ENCODE results near the gene DIPK1C. TPM values are rescaled to one million over a fixed set of nuclear protein-coding genes. Genes with fewer than 3 reads are reported as not detected.

The DIPK1C gene
- total and polyA plus RNA-seq, 10 donors: 0.10 to 0.51 (median 0.29) TPM; not detected in 6

DNA sequence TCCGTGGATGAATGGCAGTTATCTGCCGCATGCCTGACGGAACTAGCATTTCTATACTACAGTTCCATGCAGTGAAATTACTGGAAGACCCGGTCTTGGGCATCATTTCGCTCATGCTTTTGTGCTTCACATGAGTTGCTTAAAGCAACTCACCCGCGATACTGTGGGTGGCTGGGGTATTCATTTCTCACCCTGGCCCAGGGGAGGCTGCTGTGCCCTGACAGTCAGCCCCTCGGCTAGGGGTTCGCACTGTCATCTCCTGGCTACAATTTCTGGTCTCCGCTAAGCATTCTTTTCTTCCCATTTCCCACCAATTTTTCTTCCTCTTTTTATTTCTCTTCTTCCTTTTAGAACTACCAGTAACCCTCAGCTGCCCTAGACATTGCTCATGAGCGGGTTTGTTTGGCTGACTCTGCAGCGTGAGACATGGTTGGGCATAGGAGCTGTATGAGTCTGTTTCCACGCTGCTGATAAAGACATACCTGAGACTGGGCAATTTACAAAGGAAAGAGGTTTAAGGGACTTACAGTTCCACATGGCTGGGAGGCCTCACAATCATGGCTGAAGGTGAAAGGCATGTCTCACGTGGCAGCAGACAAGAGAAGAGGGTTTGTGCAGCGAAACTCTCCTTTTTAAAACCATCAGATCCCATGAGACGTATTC, 22.5 kb upstream of the DIPK1C start:
- H3K4me3 ChIP-seq: no peak overlapping the region
- H3K36me3 ChIP-seq: no peaks in the 10 kb centered on the region
- H3K4me1 ChIP-seq: peaks cover 0 to 13% (median under 1%) of the 10 kb centered on the region in 6 donors
- H3K27me3 ChIP-seq (replicated peaks in 1 of 7): no peaks in the 10 kb centered on the region
- 80 to 85% (median 82%) methylated on average over 16 of the region's 16 CpGs for WGBS, 5 donors
- intact Hi-C loops (cut with DNase I; ENCODE audit: low total_unique reads): no loop called here
- H3K27ac ChIP-seq: peak overlapping the region in 3 of 8 donors; percentile 23 to 59 (median 41)
- no peak for DNase-seq
- TF ChIP-seq CTCF (IDR thresholded peaks at IDR 0.05 in 8 of 11, conservative IDR thresholded peaks at IDR 0.05 in 3 of 11) (no peak), POLR2A (IDR thresholded peaks at IDR 0.05) (no peak), POLR2AphosphoS5 (IDR thresholded peaks at IDR 0.05) (no peak)
- no peaks in the 10 kb centered on the region for H3K9me3 ChIP-seq

- no peaks in the 10 kb centered on the region for H3K9me3 ChIP-seq
- DNase-seq: no peak
- peaks cover 0 to 10% (median 0%) of the 10 kb centered on the region in 6 donors for H3K4me1 ChIP-seq
- H3K4me3 ChIP-seq: no peak overlapping the region
- WGBS, 5 donors: 77 to 89% (median 79%) methylated on average over 6 of the region's 6 CpGs
- peak overlapping the region in 3 of 8 donors; percentile 23 to 59 (median 41) for H3K27ac ChIP-seq
- no peaks in the 10 kb centered on the region for H3K27me3 ChIP-seq (replicated peaks in 1 of 7)
- no peak for TF ChIP-seq CTCF (IDR thresholded peaks at IDR 0.05 in 8 of 11, conservative IDR thresholded peaks at IDR 0.05 in 3 of 11)
- no peak for TF ChIP-seq POLR2AphosphoS5 (IDR thresholded peaks at IDR 0.05)
- no peak for TF ChIP-seq POLR2A (IDR thresholded peaks at IDR 0.05)
- H3K36me3 ChIP-seq: no peaks in the 10 kb centered on the region
- intact Hi-C loops (cut with DNase I; ENCODE audit: low total_unique reads): no loop called here
These were observed 21.8 kb upstream of the DIPK1C start for GRCh38 chr18:74478880-74479279.

- H3K27me3 ChIP-seq (replicated peaks in 1 of 7): no peaks in the 10 kb centered on the region
- intact Hi-C loops (cut with DNase I; ENCODE audit: low total_unique reads): no loop called here
- no peak for TF ChIP-seq POLR2AphosphoS5 (IDR thresholded peaks at IDR 0.05)
- TF ChIP-seq CTCF (IDR thresholded peaks at IDR 0.05 in 8 of 11, conservative IDR thresholded peaks at IDR 0.05 in 3 of 11): no peak
- peaks cover 0 to 10% (median 0%) of the 10 kb centered on the region in 6 donors for H3K4me1 ChIP-seq
- no peaks in the 10 kb centered on the region for H3K9me3 ChIP-seq
- WGBS, 5 donors: 91 to 97% (median 94%) methylated on average over 7 of the region's 7 CpGs
- no peak overlapping the region for H3K4me3 ChIP-seq
- no peak overlapping the region for H3K27ac ChIP-seq
- H3K36me3 ChIP-seq: no peaks in the 10 kb centered on the region
- DNase-seq: no peak
These were observed 21.2 kb upstream of the DIPK1C start for GRCh38 chr18:74478316-74478715.

- H3K9me3 ChIP-seq: no peaks in the 10 kb centered on the region
- no peak overlapping the region for H3K4me3 ChIP-seq
- peaks cover 0 to 10% (median 0%) of the 10 kb centered on the region in 6 donors for H3K4me1 ChIP-seq
- no peak for DNase-seq
- H3K27me3 ChIP-seq (replicated peaks in 1 of 7): no peaks in the 10 kb centered on the region
- TF ChIP-seq POLR2AphosphoS5 (IDR thresholded peaks at IDR 0.05): no peak
- TF ChIP-seq POLR2A (IDR thresholded peaks at IDR 0.05): no peak
- TF ChIP-seq CTCF (IDR thresholded peaks at IDR 0.05 in 8 of 11, conservative IDR thresholded peaks at IDR 0.05 in 3 of 11): no peak
- intact Hi-C loops (cut with DNase I; ENCODE audit: low total_unique reads): no loop called here
- WGBS, 5 donors: 73 to 88% (median 79%) methylated on average over 8 of the region's 8 CpGs
- H3K36me3 ChIP-seq: no peaks in the 10 kb centered on the region
- H3K27ac ChIP-seq: no peak overlapping the region
These were observed 20.7 kb upstream of the DIPK1C start for GRCh38 chr18:74477771-74478170.

Data from spleen (tissue), 11 donors.